ENCODE measurements around the gene STRADA.
"Not testable (repeated sequence)": the region's sequence is repeated elsewhere in the genome, so short reads cannot be mapped to it uniquely, and the experiment has no call there.

STRADA gene

GRCh38 chr17:63720194-63720593, 21.4 kb downstream of the STRADA start:
- not testable (repeated sequence) for H3K4me2 ChIP-seq (ENCODE audit: low read length); H4K8ac ChIP-seq (ENCODE audit: low read depth, low read length); H3K9ac ChIP-seq (ENCODE audit: low read length); H2BK15ac ChIP-seq (replicated peaks; ENCODE audit: low read depth); H2BK120ac ChIP-seq (ENCODE audit: low read depth, low read length); H3K18ac ChIP-seq (ENCODE audit: low read length); H3K79me2 ChIP-seq (ENCODE audit: control insufficient read depth, insufficient read depth, low read length); H2BK5ac ChIP-seq (ENCODE audit: low read length); H3K4ac ChIP-seq (ENCODE audit: low read depth, low read length); H3K4me3 ChIP-seq (ENCODE audit: low read length); H2AK5ac ChIP-seq (ENCODE audit: low read length); H3K4me1 ChIP-seq (ENCODE audit: control insufficient read depth, low read depth, low read length); H3K79me1 ChIP-seq (ENCODE audit: low read length); H3K27ac ChIP-seq (ENCODE audit: low read depth, low read length); H4K5ac ChIP-seq (ENCODE audit: low read length); H3K27me3 ChIP-seq (ENCODE audit: insufficient read depth, low read length, poor library complexity); DNase-seq; H3K23ac ChIP-seq (ENCODE audit: low read length); H3K56ac ChIP-seq (ENCODE audit: low read length); H3K36me3 ChIP-seq (ENCODE audit: control insufficient read depth, insufficient read depth, low read length)
- no CpG with 5 or more reads among the region's 5 CpGs for WGBS (ENCODE audit: extremely low coverage, insufficient coverage, low lambda C conversion rate)

GRCh38 chr17:63718988-63719387, 22.6 kb downstream of the STRADA start:
- Histone ChIP-seq H3K4me1 (ENCODE audit: control insufficient read depth, low read depth, low read length) (no peaks in the 10 kb centered on the region), H3K27ac (ENCODE audit: low read depth, low read length) (no peak overlapping the region), H2AK5ac (ENCODE audit: low read length) (no peak overlapping the region), H3K79me1 (ENCODE audit: low read length) (no peaks in the 10 kb centered on the region), H2BK15ac (replicated peaks; ENCODE audit: low read depth) (no peak overlapping the region), H3K56ac (ENCODE audit: low read length) (no peak overlapping the region), H3K18ac (ENCODE audit: low read length) (no peak overlapping the region), H3K36me3 (ENCODE audit: control insufficient read depth, insufficient read depth, low read length) (no peaks in the 10 kb centered on the region), H3K23ac (ENCODE audit: low read length) (no peak overlapping the region), H2BK120ac (ENCODE audit: low read depth, low read length) (no peak overlapping the region), H3K4me3 (ENCODE audit: low read length) (no peak overlapping the region), H2BK5ac (ENCODE audit: low read length) (no peak overlapping the region), H3K4ac (ENCODE audit: low read depth, low read length) (no peak overlapping the region), H4K8ac (ENCODE audit: low read depth, low read length) (no peak overlapping the region), H3K27me3 (ENCODE audit: insufficient read depth, low read length, poor library complexity) (no peaks in the 10 kb centered on the region), H3K79me2 (ENCODE audit: control insufficient read depth, insufficient read depth, low read length) (no peaks in the 10 kb centered on the region), H3K9ac (ENCODE audit: low read length) (no peak overlapping the region), H3K4me2 (ENCODE audit: low read length) (no peak overlapping the region), H4K5ac (ENCODE audit: low read length) (no peak overlapping the region)
- no peak for DNase-seq
- no CpG with 5 or more reads among the region's 5 CpGs for WGBS (ENCODE audit: extremely low coverage, insufficient coverage, low lambda C conversion rate)

GRCh38 chr17:63716426-63716825, 25.2 kb downstream of the STRADA start:
- DNase-seq = no peak
- H3K23ac ChIP-seq (ENCODE audit: low read length) = no peak overlapping the region
- H2BK120ac ChIP-seq (ENCODE audit: low read depth, low read length) = no peak overlapping the region
- H3K27ac ChIP-seq (ENCODE audit: low read depth, low read length) = no peak overlapping the region
- H3K9ac ChIP-seq (ENCODE audit: low read length) = no peak overlapping the region
- no CpG with 5 or more reads among the region's 3 CpGs for WGBS (ENCODE audit: extremely low coverage, insufficient coverage, low lambda C conversion rate)
- H3K56ac ChIP-seq (ENCODE audit: low read length) = no peak overlapping the region
- no peaks in the 10 kb centered on the region for H3K4me1 ChIP-seq (ENCODE audit: control insufficient read depth, low read depth, low read length)
- H3K79me1 ChIP-seq (ENCODE audit: low read length) = no peaks in the 10 kb centered on the region
- no peak overlapping the region for H3K4me2 ChIP-seq (ENCODE audit: low read length)
- no peaks in the 10 kb centered on the region for H3K27me3 ChIP-seq (ENCODE audit: insufficient read depth, low read length, poor library complexity)
- no peak overlapping the region for H4K8ac ChIP-seq (ENCODE audit: low read depth, low read length)
- H3K4me3 ChIP-seq (ENCODE audit: low read length) = no peak overlapping the region
- no peak overlapping the region for H2AK5ac ChIP-seq (ENCODE audit: low read length)
- no peaks in the 10 kb centered on the region for H3K79me2 ChIP-seq (ENCODE audit: control insufficient read depth, insufficient read depth, low read length)
- H4K5ac ChIP-seq (ENCODE audit: low read length) = no peak overlapping the region
- H3K36me3 ChIP-seq (ENCODE audit: control insufficient read depth, insufficient read depth, low read length) = no peaks in the 10 kb centered on the region
- H3K18ac ChIP-seq (ENCODE audit: low read length) = no peak overlapping the region
- H2BK15ac ChIP-seq (replicated peaks; ENCODE audit: low read depth) = no peak overlapping the region
- no peak overlapping the region for H2BK5ac ChIP-seq (ENCODE audit: low read length)
- H3K4ac ChIP-seq (ENCODE audit: low read depth, low read length) = no peak overlapping the region

- Histone ChIP-seq H2BK120ac (ENCODE audit: low read depth, low read length) (no peak overlapping the region), H3K27me3 (ENCODE audit: insufficient read depth, low read length, poor library complexity) (no peaks in the 10 kb centered on the region), H2BK15ac (replicated peaks; ENCODE audit: low read depth) (no peak overlapping the region), H2AK5ac (ENCODE audit: low read length) (no peak overlapping the region), H3K79me2 (ENCODE audit: control insufficient read depth, insufficient read depth, low read length) (no peaks in the 10 kb centered on the region), H2BK5ac (ENCODE audit: low read length) (no peak overlapping the region), H4K8ac (ENCODE audit: low read depth, low read length) (no peak overlapping the region), H3K36me3 (ENCODE audit: control insufficient read depth, insufficient read depth, low read length) (peaks cover 2% of the 10 kb centered on the region), H3K4ac (ENCODE audit: low read depth, low read length) (no peak overlapping the region), H3K4me2 (ENCODE audit: low read length) (no peak overlapping the region), H4K5ac (ENCODE audit: low read length) (no peak overlapping the region), H3K9ac (ENCODE audit: low read length) (no peak overlapping the region), H3K4me3 (ENCODE audit: low read length) (no peak overlapping the region), H3K27ac (ENCODE audit: low read depth, low read length) (no peak overlapping the region), H3K18ac (ENCODE audit: low read length) (no peak overlapping the region), H3K56ac (ENCODE audit: low read length) (no peak overlapping the region), H3K4me1 (ENCODE audit: control insufficient read depth, low read depth, low read length) (no peaks in the 10 kb centered on the region), H3K23ac (ENCODE audit: low read length) (no peak overlapping the region), H3K79me1 (ENCODE audit: low read length) (no peaks in the 10 kb centered on the region)
- no CpG with 5 or more reads among the region's 10 CpGs for WGBS (ENCODE audit: extremely low coverage, insufficient coverage, low lambda C conversion rate)
- DNase-seq = no peak
These were observed 26.9 kb downstream of the STRADA start for GRCh38 chr17:63714550-63715277.

- H3K79me2 ChIP-seq (ENCODE audit: control insufficient read depth, insufficient read depth, low read length) = no peaks in the 10 kb centered on the region
- no peak overlapping the region for H4K8ac ChIP-seq (ENCODE audit: low read depth, low read length)
- no peak overlapping the region for H2AK5ac ChIP-seq (ENCODE audit: low read length)
- H3K4me1 ChIP-seq (ENCODE audit: control insufficient read depth, low read depth, low read length) = no peaks in the 10 kb centered on the region
- H2BK15ac ChIP-seq (replicated peaks; ENCODE audit: low read depth) = no peak overlapping the region
- no peak overlapping the region for H3K23ac ChIP-seq (ENCODE audit: low read length)
- H3K9ac ChIP-seq (ENCODE audit: low read length) = no peak overlapping the region
- H3K4ac ChIP-seq (ENCODE audit: low read depth, low read length) = no peak overlapping the region
- no peaks in the 10 kb centered on the region for H3K27me3 ChIP-seq (ENCODE audit: insufficient read depth, low read length, poor library complexity)
- no CpG with 5 or more reads among the region's 6 CpGs for WGBS (ENCODE audit: extremely low coverage, insufficient coverage, low lambda C conversion rate)
- no peak overlapping the region for H4K5ac ChIP-seq (ENCODE audit: low read length)
- no peak overlapping the region for H3K4me3 ChIP-seq (ENCODE audit: low read length)
- H3K56ac ChIP-seq (ENCODE audit: low read length) = no peak overlapping the region
- H2BK5ac ChIP-seq (ENCODE audit: low read length) = no peak overlapping the region
- no peak overlapping the region for H2BK120ac ChIP-seq (ENCODE audit: low read depth, low read length)
- H3K79me1 ChIP-seq (ENCODE audit: low read length) = no peaks in the 10 kb centered on the region
- H3K27ac ChIP-seq (ENCODE audit: low read depth, low read length) = no peak overlapping the region
- no peak overlapping the region for H3K4me2 ChIP-seq (ENCODE audit: low read length)
- no peak overlapping the region for H3K18ac ChIP-seq (ENCODE audit: low read length)
- peaks cover 5% of the 10 kb centered on the region for H3K36me3 ChIP-seq (ENCODE audit: control insufficient read depth, insufficient read depth, low read length)
- DNase-seq = no peak
These were observed 32.5 kb downstream of the STRADA start for GRCh38 chr17:63709110-63709509.

GRCh38 chr17:63707151-63707550, 34.4 kb downstream of the STRADA start:
- H3K4me1 ChIP-seq (ENCODE audit: control insufficient read depth, low read depth, low read length) = peaks cover 5% of the 10 kb centered on the region
- H3K4me2 ChIP-seq (ENCODE audit: low read length) = no peak overlapping the region
- no peak overlapping the region for H4K5ac ChIP-seq (ENCODE audit: low read length)
- no peak overlapping the region for H2BK15ac ChIP-seq (replicated peaks; ENCODE audit: low read depth)
- peaks cover 7% of the 10 kb centered on the region for H3K79me2 ChIP-seq (ENCODE audit: control insufficient read depth, insufficient read depth, low read length)
- H3K36me3 ChIP-seq (ENCODE audit: control insufficient read depth, insufficient read depth, low read length) = peaks cover 5% of the 10 kb centered on the region
- no peak overlapping the region for H2BK5ac ChIP-seq (ENCODE audit: low read length)
- H2BK120ac ChIP-seq (ENCODE audit: low read depth, low read length) = no peak overlapping the region
- no peak overlapping the region for H3K4ac ChIP-seq (ENCODE audit: low read depth, low read length)
- no peak overlapping the region for H3K27ac ChIP-seq (ENCODE audit: low read depth, low read length)
- no peaks in the 10 kb centered on the region for H3K27me3 ChIP-seq (ENCODE audit: insufficient read depth, low read length, poor library complexity)
- no peak for DNase-seq
- no peak overlapping the region for H3K56ac ChIP-seq (ENCODE audit: low read length)
- no CpG with 5 or more reads among the region's 11 CpGs for WGBS (ENCODE audit: extremely low coverage, insufficient coverage, low lambda C conversion rate)
- H3K23ac ChIP-seq (ENCODE audit: low read length) = no peak overlapping the region
- H3K18ac ChIP-seq (ENCODE audit: low read length) = no peak overlapping the region
- H4K8ac ChIP-seq (ENCODE audit: low read depth, low read length) = no peak overlapping the region
- H3K4me3 ChIP-seq (ENCODE audit: low read length) = no peak overlapping the region
- H3K9ac ChIP-seq (ENCODE audit: low read length) = no peak overlapping the region
- no peak overlapping the region for H2AK5ac ChIP-seq (ENCODE audit: low read length)
- peaks cover 8% of the 10 kb centered on the region for H3K79me1 ChIP-seq (ENCODE audit: low read length)
